ENCODE data around the gene ADAM11.
A peak's percentile ranks its signal among the peaks of the same experiment; 100 is the strongest.

Gene ADAM11

DNA sequence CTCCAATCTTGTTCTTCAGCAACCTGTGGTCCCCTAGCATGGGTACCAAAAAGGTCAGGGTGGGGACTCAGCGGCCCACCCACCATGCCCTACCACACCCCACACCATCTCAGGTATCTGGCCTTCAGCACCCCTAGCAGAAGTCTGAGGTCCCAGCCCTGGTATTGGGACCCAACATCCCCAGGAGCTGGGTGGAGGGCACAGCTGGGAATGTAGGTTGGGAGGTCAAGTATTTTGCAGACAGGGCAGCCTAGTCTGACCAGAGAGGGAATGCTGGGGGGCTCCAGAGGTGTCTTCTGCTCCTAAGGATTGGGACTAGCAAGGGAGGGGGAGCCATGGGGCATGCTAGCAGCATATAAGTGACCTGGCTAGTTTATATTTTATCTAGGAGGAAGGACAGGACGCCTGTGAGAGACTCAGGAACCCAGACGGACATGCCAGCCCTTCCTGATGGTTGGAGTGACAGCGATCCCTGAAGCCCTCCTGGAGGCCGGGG lies 822 bp upstream of the ADAM11 start:
- H3K4me1 ChIP-seq (ENCODE audit: control insufficient read depth in 1 of 2, insufficient read depth in 2 of 2, low read length in 2 of 2) = peaks cover 0 to 13% of the 10 kb centered on the region in 2 donors
- no peak overlapping the region for H3K4me3 ChIP-seq (ENCODE audit: low read depth in 1 of 2, low read length in 2 of 2)
- H3K36me3 ChIP-seq (ENCODE audit: control insufficient read depth in 1 of 2, insufficient read depth in 2 of 2, low read length in 2 of 2) = no peaks in the 10 kb centered on the region
- no peaks in the 10 kb centered on the region for H3K9me3 ChIP-seq (ENCODE audit: control insufficient read depth in 1 of 2, low read length in 2 of 2)
- H3K27ac ChIP-seq (ENCODE audit: low read length) = no peak overlapping the region
- H3K27me3 ChIP-seq (ENCODE audit: low read depth, low read length) = peaks cover 15% of the 10 kb centered on the region

DNA sequence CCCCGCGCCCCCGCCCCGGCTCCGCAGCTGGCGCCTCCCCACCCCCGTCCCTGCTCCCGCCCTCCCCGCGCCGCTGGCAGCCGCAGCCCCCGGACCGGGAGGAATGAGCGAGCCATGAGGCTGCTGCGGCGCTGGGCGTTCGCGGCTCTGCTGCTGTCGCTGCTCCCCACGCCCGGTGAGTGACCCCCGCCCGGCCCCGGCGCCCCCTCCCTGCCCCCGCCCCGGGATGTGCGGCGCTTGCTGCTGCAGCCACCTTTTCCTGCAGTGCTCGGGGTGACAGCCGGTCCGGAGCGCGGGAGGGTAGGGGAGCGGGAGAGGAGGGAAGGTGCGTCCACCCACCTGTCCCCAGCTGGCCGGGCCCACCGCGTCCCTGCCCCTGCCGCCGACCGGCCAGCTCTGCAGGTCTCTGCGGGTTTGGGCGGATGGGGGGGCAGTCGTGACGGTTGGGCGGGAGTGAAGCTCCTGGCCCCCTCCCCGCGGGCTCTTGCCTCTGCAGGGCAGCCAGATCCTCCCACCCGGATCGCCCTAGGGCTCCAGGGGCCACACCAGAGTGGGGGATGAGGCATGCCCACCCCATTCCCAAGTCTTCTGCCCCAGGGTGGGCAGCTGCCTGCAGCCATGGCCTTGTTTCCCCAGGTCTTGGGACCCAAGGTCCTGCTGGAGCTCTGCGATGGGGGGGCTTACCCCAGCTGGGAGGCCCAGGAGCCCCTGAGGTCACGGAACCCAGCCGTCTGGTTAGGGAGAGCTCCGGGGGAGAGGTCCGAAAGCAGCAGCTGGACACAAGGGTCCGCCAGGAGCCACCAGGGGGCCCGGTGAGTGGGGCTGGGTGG lies 513 bp downstream of the ADAM11 start:
- Histone ChIP-seq H3K27ac (ENCODE audit: low read length) (no peak overlapping the region), H3K4me1 (ENCODE audit: control insufficient read depth in 1 of 2, insufficient read depth in 2 of 2, low read length in 2 of 2) (peaks cover 0 to 13% of the 10 kb centered on the region in 2 donors), H3K4me3 (ENCODE audit: low read depth in 1 of 2, low read length in 2 of 2) (peak overlapping the region in 1 of 2 donors; percentile 57), H3K36me3 (ENCODE audit: control insufficient read depth in 1 of 2, insufficient read depth in 2 of 2, low read length in 2 of 2) (no peaks in the 10 kb centered on the region), H3K27me3 (ENCODE audit: low read depth, low read length) (peaks cover 15% of the 10 kb centered on the region), H3K9me3 (ENCODE audit: control insufficient read depth in 1 of 2, low read length in 2 of 2) (no peaks in the 10 kb centered on the region)

DNA sequence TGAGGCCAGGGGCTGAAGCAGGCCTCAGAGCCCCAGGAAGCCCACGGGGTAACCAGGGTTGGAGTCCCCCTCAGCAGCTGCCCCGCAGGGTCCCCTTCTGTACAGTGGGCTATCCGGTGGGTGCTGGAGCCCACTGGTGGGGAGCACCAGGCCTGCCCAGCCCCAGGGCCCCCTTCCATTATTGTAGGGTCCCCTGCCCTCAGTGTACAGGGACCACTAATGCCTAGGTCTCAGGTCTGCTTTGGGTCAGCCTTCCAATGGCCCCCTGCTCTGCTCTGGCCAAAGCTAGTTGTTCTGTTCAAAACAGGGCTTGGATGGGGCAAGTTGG lies 1.1 kb downstream of the ADAM11 start:
- peaks cover 0 to 13% of the 10 kb centered on the region in 2 donors for H3K4me1 ChIP-seq (ENCODE audit: control insufficient read depth in 1 of 2, insufficient read depth in 2 of 2, low read length in 2 of 2)
- H3K9me3 ChIP-seq (ENCODE audit: control insufficient read depth in 1 of 2, low read length in 2 of 2) = no peaks in the 10 kb centered on the region
- H3K27me3 ChIP-seq (ENCODE audit: low read depth, low read length) = peaks cover 15% of the 10 kb centered on the region
- H3K27ac ChIP-seq (ENCODE audit: low read length) = no peak overlapping the region
- no peaks in the 10 kb centered on the region for H3K36me3 ChIP-seq (ENCODE audit: control insufficient read depth in 1 of 2, insufficient read depth in 2 of 2, low read length in 2 of 2)
- H3K4me3 ChIP-seq (ENCODE audit: low read depth in 1 of 2, low read length in 2 of 2) = peak overlapping the region in 1 of 2 donors; percentile 57

DNA sequence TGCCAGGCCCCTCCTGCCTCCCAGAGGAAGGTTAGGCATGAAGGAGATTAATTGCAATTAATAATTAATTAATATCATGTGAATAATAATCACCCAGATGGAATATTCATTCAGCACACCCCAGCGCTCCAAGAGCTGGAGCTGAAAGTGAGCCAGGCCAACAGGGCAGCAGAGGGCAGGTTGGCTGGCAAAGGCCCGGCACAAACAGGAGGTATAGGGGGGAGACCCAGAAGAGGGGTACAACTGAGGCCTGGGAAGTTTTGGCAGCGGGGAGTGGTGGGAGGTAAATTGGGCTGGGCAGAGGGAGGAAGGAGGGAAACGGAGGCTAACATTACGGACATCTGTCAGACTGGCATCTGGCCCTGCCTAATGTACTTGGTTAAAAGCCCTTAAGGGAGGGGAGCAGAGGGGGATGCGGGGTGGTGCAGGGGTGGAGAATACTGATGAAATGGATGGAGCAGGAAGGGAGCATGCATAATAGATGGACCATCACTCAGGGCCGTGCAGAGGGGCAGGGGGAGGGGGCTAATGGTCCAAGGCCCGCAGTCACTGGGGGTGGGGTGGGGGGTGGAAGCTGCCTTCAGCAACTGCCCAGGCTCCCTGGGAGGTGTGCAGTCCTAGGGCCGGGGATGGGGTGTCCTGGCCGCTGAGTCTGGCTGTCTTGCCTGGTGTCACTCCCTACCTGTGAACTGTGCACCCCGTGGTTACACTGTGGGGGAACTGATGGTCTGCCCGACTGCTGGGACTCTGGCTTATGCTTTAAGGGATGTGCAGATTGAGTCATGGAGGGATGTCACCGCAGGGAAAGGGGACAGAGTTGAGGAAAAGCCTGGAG lies 1.9 kb downstream of the ADAM11 start:
- Histone ChIP-seq H3K36me3 (ENCODE audit: control insufficient read depth in 1 of 2, insufficient read depth in 2 of 2, low read length in 2 of 2) (no peaks in the 10 kb centered on the region), H3K27me3 (ENCODE audit: low read depth, low read length) (peaks cover 15% of the 10 kb centered on the region), H3K4me3 (ENCODE audit: low read depth in 1 of 2, low read length in 2 of 2) (no peak overlapping the region), H3K9me3 (ENCODE audit: control insufficient read depth in 1 of 2, low read length in 2 of 2) (no peaks in the 10 kb centered on the region), H3K4me1 (ENCODE audit: control insufficient read depth in 1 of 2, insufficient read depth in 2 of 2, low read length in 2 of 2) (peaks cover 0 to 13% of the 10 kb centered on the region in 2 donors), H3K27ac (ENCODE audit: low read length) (no peak overlapping the region)

GRCh38 chr17:44761932-44762810 lies 3.4 kb downstream of the ADAM11 start:
- no peaks in the 10 kb centered on the region for H3K9me3 ChIP-seq (ENCODE audit: control insufficient read depth in 1 of 2, low read length in 2 of 2)
- H3K27ac ChIP-seq (ENCODE audit: low read length) = no peak overlapping the region
- H3K4me1 ChIP-seq (ENCODE audit: control insufficient read depth in 1 of 2, insufficient read depth in 2 of 2, low read length in 2 of 2) = peaks cover 0 to 13% of the 10 kb centered on the region in 2 donors
- H3K4me3 ChIP-seq (ENCODE audit: low read depth in 1 of 2, low read length in 2 of 2) = no peak overlapping the region
- peaks cover 14% of the 10 kb centered on the region for H3K27me3 ChIP-seq (ENCODE audit: low read depth, low read length)
- H3K36me3 ChIP-seq (ENCODE audit: control insufficient read depth in 1 of 2, insufficient read depth in 2 of 2, low read length in 2 of 2) = no peaks in the 10 kb centered on the region

GRCh38 chr17:44763170-44763569 lies 4.4 kb downstream of the ADAM11 start:
- H3K27me3 ChIP-seq (ENCODE audit: low read depth, low read length) = peaks cover 8% of the 10 kb centered on the region
- no peaks in the 10 kb centered on the region for H3K36me3 ChIP-seq (ENCODE audit: control insufficient read depth in 1 of 2, insufficient read depth in 2 of 2, low read length in 2 of 2)
- peaks cover 0 to 13% of the 10 kb centered on the region in 2 donors for H3K4me1 ChIP-seq (ENCODE audit: control insufficient read depth in 1 of 2, insufficient read depth in 2 of 2, low read length in 2 of 2)
- no peaks in the 10 kb centered on the region for H3K9me3 ChIP-seq (ENCODE audit: control insufficient read depth in 1 of 2, low read length in 2 of 2)
- H3K4me3 ChIP-seq (ENCODE audit: low read depth in 1 of 2, low read length in 2 of 2) = no peak overlapping the region
- H3K27ac ChIP-seq (ENCODE audit: low read length) = no peak overlapping the region

DNA sequence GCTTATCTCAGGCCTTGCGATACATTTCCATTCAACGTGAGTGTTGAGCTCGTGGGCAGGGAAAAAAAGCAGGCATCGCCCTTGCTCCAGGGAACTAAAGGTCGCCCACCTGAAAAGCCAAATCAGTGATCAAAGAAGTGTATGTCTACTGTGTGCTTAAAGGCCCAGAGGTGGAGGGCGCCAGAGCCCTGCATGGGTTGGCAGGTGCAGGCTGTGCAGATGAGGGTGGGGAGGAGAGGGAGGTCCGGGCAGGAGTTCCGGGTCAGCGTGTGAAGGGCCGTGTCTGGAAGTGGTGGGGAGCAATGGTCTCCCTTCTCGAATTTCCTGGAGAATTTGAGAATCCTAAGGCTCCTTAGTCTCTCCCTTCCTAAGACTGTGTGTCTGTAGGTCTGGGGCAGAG lies 7.2 kb downstream of the ADAM11 start:
- Histone ChIP-seq H3K9me3 (ENCODE audit: control insufficient read depth in 1 of 2, low read length in 2 of 2) (no peaks in the 10 kb centered on the region), H3K4me3 (ENCODE audit: low read depth in 1 of 2, low read length in 2 of 2) (no peak overlapping the region), H3K36me3 (ENCODE audit: control insufficient read depth in 1 of 2, insufficient read depth in 2 of 2, low read length in 2 of 2) (no peaks in the 10 kb centered on the region), H3K27ac (ENCODE audit: low read length) (no peak overlapping the region), H3K27me3 (ENCODE audit: low read depth, low read length) (no peaks in the 10 kb centered on the region), H3K4me1 (ENCODE audit: control insufficient read depth in 1 of 2, insufficient read depth in 2 of 2, low read length in 2 of 2) (no peaks in the 10 kb centered on the region)

GRCh38 chr17:44766409-44767038 lies 7.7 kb downstream of the ADAM11 start:
- Histone ChIP-seq H3K4me3 (ENCODE audit: low read depth in 1 of 2, low read length in 2 of 2) (no peak overlapping the region), H3K27ac (ENCODE audit: low read length) (no peak overlapping the region), H3K4me1 (ENCODE audit: control insufficient read depth in 1 of 2, insufficient read depth in 2 of 2, low read length in 2 of 2) (no peaks in the 10 kb centered on the region), H3K9me3 (ENCODE audit: control insufficient read depth in 1 of 2, low read length in 2 of 2) (no peaks in the 10 kb centered on the region), H3K27me3 (ENCODE audit: low read depth, low read length) (no peaks in the 10 kb centered on the region), H3K36me3 (ENCODE audit: control insufficient read depth in 1 of 2, insufficient read depth in 2 of 2, low read length in 2 of 2) (no peaks in the 10 kb centered on the region)

DNA sequence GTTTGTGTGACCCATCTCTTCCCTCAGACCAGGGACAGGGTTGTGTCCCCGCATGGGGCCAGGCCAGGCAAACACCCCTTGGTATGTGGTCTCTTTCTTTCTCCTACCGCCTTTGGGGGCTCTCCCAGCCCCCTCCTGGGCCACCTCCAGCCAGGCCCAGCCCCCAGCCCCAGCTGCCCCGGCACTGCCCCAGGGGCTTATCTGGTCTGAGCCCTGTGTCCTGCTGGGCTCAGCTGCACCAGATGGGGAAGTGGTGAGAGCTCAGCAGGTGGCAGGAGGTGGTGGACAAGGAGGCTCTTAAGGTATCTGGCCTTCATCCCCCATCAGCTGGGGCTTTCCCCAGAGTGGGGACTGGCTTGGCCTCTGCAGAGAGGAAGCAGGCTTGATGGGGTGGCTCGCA lies 8.7 kb downstream of the ADAM11 start:
- H3K36me3 ChIP-seq (ENCODE audit: control insufficient read depth in 1 of 2, insufficient read depth in 2 of 2, low read length in 2 of 2) = no peaks in the 10 kb centered on the region
- H3K4me3 ChIP-seq (ENCODE audit: low read depth in 1 of 2, low read length in 2 of 2) = no peak overlapping the region
- no peaks in the 10 kb centered on the region for H3K9me3 ChIP-seq (ENCODE audit: control insufficient read depth in 1 of 2, low read length in 2 of 2)
- no peaks in the 10 kb centered on the region for H3K27me3 ChIP-seq (ENCODE audit: low read depth, low read length)
- H3K4me1 ChIP-seq (ENCODE audit: control insufficient read depth in 1 of 2, insufficient read depth in 2 of 2, low read length in 2 of 2) = no peaks in the 10 kb centered on the region
- no peak overlapping the region for H3K27ac ChIP-seq (ENCODE audit: low read length)

DNA sequence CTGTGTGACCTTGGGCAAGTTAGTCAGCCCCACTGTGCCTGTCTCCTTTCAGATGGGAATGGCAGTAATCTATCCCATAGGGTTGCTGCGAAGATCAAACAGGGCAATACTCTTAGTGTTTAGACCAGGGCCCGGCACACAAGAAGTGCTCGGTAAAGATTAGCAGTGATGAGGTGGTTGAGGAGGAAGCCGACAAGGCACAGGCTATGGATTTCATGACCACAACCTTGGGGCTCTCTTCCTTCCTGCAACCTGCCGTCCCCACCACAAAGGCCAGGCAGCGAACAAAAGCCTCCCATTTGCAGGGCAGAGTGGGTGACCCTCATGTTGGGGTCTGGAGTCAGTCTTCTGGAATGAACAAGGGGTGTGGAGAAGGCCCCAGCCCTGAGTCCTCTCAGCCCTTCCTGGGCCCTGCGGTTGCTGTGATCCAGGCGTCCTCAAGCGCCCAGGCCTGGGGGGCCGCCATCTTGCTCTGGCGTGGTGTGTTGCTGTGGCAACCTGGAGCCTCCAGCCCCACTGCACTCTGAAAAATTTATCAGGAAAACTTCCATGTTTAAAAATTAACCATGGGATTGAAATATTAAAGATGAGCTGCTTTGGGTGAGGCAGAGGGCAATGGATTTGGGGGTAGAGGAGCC lies 9.8 kb downstream of the ADAM11 start:
- H3K4me3 ChIP-seq (ENCODE audit: low read depth in 1 of 2, low read length in 2 of 2) = no peak overlapping the region
- H3K4me1 ChIP-seq (ENCODE audit: control insufficient read depth in 1 of 2, insufficient read depth in 2 of 2, low read length in 2 of 2) = no peaks in the 10 kb centered on the region
- no peaks in the 10 kb centered on the region for H3K36me3 ChIP-seq (ENCODE audit: control insufficient read depth in 1 of 2, insufficient read depth in 2 of 2, low read length in 2 of 2)
- H3K9me3 ChIP-seq (ENCODE audit: control insufficient read depth in 1 of 2, low read length in 2 of 2) = no peaks in the 10 kb centered on the region
- H3K27ac ChIP-seq (ENCODE audit: low read length) = no peak overlapping the region
- no peaks in the 10 kb centered on the region for H3K27me3 ChIP-seq (ENCODE audit: low read depth, low read length)
